Stimulated activated CD4-positive, alpha-beta T cell treated with anti-CD3 and anti-CD28 coated beads, Interleukin-12 subunit alpha, Interleukin-12 subunit beta, amount 100 ng/mL, for 24 hours (primary cell): ENCODE results near the gene ERBB4.

ENCODE experiments used
- DNase-seq, 2 experiments: peaks; one replicate each; pipeline ENCODE4 v3.0.0-alpha.2; 2020; ENCODE audit warnings: low read depth in 2 of 2

The ERBB4 gene

GRCh38 chr2:211836409-211836808, 702.2 kb downstream of the ERBB4 start:
- no peak for DNase-seq

- DNase-seq, result no peak
Measured at GRCh38 chr2:211835695-211836094, 702.9 kb downstream of the ERBB4 start.

GRCh38 chr2:211833582-211834279, 704.9 kb downstream of the ERBB4 start:
- no peak for DNase-seq

GRCh38 chr2:211829725-211830124, 708.9 kb downstream of the ERBB4 start:
- no peak for DNase-seq

GRCh38 chr2:211823886-211824479, 714.6 kb downstream of the ERBB4 start:
- no peak for DNase-seq

GRCh38 chr2:211822686-211823335, 715.8 kb downstream of the ERBB4 start:
- DNase-seq, result no peak

GRCh38 chr2:211816754-211817153, 721.8 kb downstream of the ERBB4 start:
- DNase-seq, result no peak

- DNase-seq, result no peak
Measured at GRCh38 chr2:211812587-211812986, 726.0 kb downstream of the ERBB4 start.

- no peak for DNase-seq
Measured at GRCh38 chr2:211802666-211803065, 735.9 kb downstream of the ERBB4 start.

- DNase-seq, result no peak
Measured at GRCh38 chr2:211800001-211800400, 738.6 kb downstream of the ERBB4 start.

- DNase-seq, result no peak
Measured at GRCh38 chr2:211798868-211799267, 739.7 kb downstream of the ERBB4 start.

- DNase-seq, result no peak
Measured at GRCh38 chr2:211793690-211794089, 744.9 kb downstream of the ERBB4 start.

GRCh38 chr2:211789982-211790381, 748.6 kb downstream of the ERBB4 start:
- no peak for DNase-seq

GRCh38 chr2:211766689-211767088, 771.9 kb downstream of the ERBB4 start:
- DNase-seq, result no peak

GRCh38 chr2:211762479-211762878, 776.1 kb downstream of the ERBB4 start:
- DNase-seq, result no peak

GRCh38 chr2:211760103-211760502, 778.5 kb downstream of the ERBB4 start:
- no peak for DNase-seq

- DNase-seq, result no peak
Measured at GRCh38 chr2:211756266-211756665, 782.3 kb downstream of the ERBB4 start.

GRCh38 chr2:211755187-211755586, 783.4 kb downstream of the ERBB4 start:
- no peak for DNase-seq

- DNase-seq, result no peak
Measured at GRCh38 chr2:211751848-211752247, 786.8 kb downstream of the ERBB4 start.

- DNase-seq, result no peak
Measured at GRCh38 chr2:211748339-211748738, 790.3 kb downstream of the ERBB4 start.

- no peak for DNase-seq
Measured at GRCh38 chr2:211745295-211746097, 793.1 kb downstream of the ERBB4 start.

GRCh38 chr2:211744379-211744778, 794.2 kb downstream of the ERBB4 start:
- DNase-seq, result no peak
